ENCODE data around the gene TMEM101.
"Not testable (repeated sequence)": the region's sequence is repeated elsewhere in the genome, so short reads cannot be mapped to it uniquely, and the experiment has no call there.

The TMEM101 gene

GRCh38 chr17:43998552-43998951, 16.2 kb downstream of the TMEM101 start:
- peaks cover 6% of the 10 kb centered on the region for H3K4me1 Mint-ChIP-seq
- peaks cover 30% of the 10 kb centered on the region for H3K27me3 Mint-ChIP-seq
- ATAC-seq, result no peak
- no peak overlapping the region for H3K4me3 Mint-ChIP-seq
- H3K27ac Mint-ChIP-seq, result no peak overlapping the region
- no peaks in the 10 kb centered on the region for H3K9me3 Mint-ChIP-seq
- no peaks in the 10 kb centered on the region for H3K36me3 Mint-ChIP-seq

GRCh38 chr17:43997180-43997579, 17.6 kb downstream of the TMEM101 start:
- H3K27ac Mint-ChIP-seq, H3K36me3 Mint-ChIP-seq, ATAC-seq, H3K9me3 Mint-ChIP-seq, H3K4me1 Mint-ChIP-seq, H3K4me3 Mint-ChIP-seq: not testable (repeated sequence)
- H3K27me3 Mint-ChIP-seq, result peaks cover 30% of the 10 kb centered on the region

- Mint-ChIP-seq H3K4me1 (peaks cover 6% of the 10 kb centered on the region), H3K9me3 (no peaks in the 10 kb centered on the region), H3K36me3 (no peaks in the 10 kb centered on the region), H3K4me3 (peak overlapping the region; percentile 48), H3K27ac (no peak overlapping the region), H3K27me3 (peaks cover 31% of the 10 kb centered on the region)
- ATAC-seq, result no peak
Observed at GRCh38 chr17:43995150-43995471, 19.7 kb downstream of the TMEM101 start.

GRCh38 chr17:43994272-43995149, 20.3 kb downstream of the TMEM101 start:
- H3K36me3 Mint-ChIP-seq, result no peaks in the 10 kb centered on the region
- peak overlapping the region; percentile 48 for H3K4me3 Mint-ChIP-seq
- peaks cover 6% of the 10 kb centered on the region for H3K4me1 Mint-ChIP-seq
- no peak overlapping the region for H3K27ac Mint-ChIP-seq
- no peaks in the 10 kb centered on the region for H3K9me3 Mint-ChIP-seq
- peaks cover 26% of the 10 kb centered on the region for H3K27me3 Mint-ChIP-seq
- peak; percentile 83 for ATAC-seq

GRCh38 chr17:43992641-43993040, 22.1 kb downstream of the TMEM101 start:
- Mint-ChIP-seq H3K4me3 (no peak overlapping the region), H3K27ac (no peak overlapping the region), H3K9me3 (no peaks in the 10 kb centered on the region), H3K36me3 (no peaks in the 10 kb centered on the region), H3K4me1 (peaks cover 6% of the 10 kb centered on the region), H3K27me3 (peaks cover 26% of the 10 kb centered on the region)
- no peak for ATAC-seq

GRCh38 chr17:43988301-43988700, 26.5 kb downstream of the TMEM101 start:
- Mint-ChIP-seq H3K4me1 (no peaks in the 10 kb centered on the region), H3K4me3 (no peak overlapping the region), H3K27ac (no peak overlapping the region), H3K36me3 (no peaks in the 10 kb centered on the region), H3K27me3 (peaks cover 64% of the 10 kb centered on the region), H3K9me3 (no peaks in the 10 kb centered on the region)
- no peak for ATAC-seq

GRCh38 chr17:43987131-43988021, 27.4 kb downstream of the TMEM101 start:
- peaks cover 74% of the 10 kb centered on the region for H3K27me3 Mint-ChIP-seq
- no peak for ATAC-seq
- H3K4me3 Mint-ChIP-seq, result no peak overlapping the region
- no peaks in the 10 kb centered on the region for H3K9me3 Mint-ChIP-seq
- H3K27ac Mint-ChIP-seq, result no peak overlapping the region
- no peaks in the 10 kb centered on the region for H3K4me1 Mint-ChIP-seq
- H3K36me3 Mint-ChIP-seq, result no peaks in the 10 kb centered on the region

- Mint-ChIP-seq H3K9me3 (no peaks in the 10 kb centered on the region), H3K4me1 (no peaks in the 10 kb centered on the region), H3K27ac (no peak overlapping the region), H3K36me3 (no peaks in the 10 kb centered on the region), H3K27me3 (peaks cover 77% of the 10 kb centered on the region), H3K4me3 (no peak overlapping the region)
- no peak for ATAC-seq
Observed at GRCh38 chr17:43986225-43986981, 28.4 kb downstream of the TMEM101 start.

- Mint-ChIP-seq H3K36me3 (no peaks in the 10 kb centered on the region), H3K4me3 (no peak overlapping the region), H3K27ac (no peak overlapping the region), H3K4me1 (no peaks in the 10 kb centered on the region), H3K27me3 (peaks cover 74% of the 10 kb centered on the region), H3K9me3 (no peaks in the 10 kb centered on the region)
- no peak for ATAC-seq
Observed at GRCh38 chr17:43984521-43984920, 30.2 kb downstream of the TMEM101 start.

GRCh38 chr17:43983515-43984411, 31.0 kb downstream of the TMEM101 start:
- H3K27me3 Mint-ChIP-seq, result peaks cover 76% of the 10 kb centered on the region
- H3K4me3 Mint-ChIP-seq, result peak overlapping the region; percentile 47
- ATAC-seq, result peak; percentile 20
- no peak overlapping the region for H3K27ac Mint-ChIP-seq
- no peaks in the 10 kb centered on the region for H3K36me3 Mint-ChIP-seq
- H3K4me1 Mint-ChIP-seq, result no peaks in the 10 kb centered on the region
- H3K9me3 Mint-ChIP-seq, result no peaks in the 10 kb centered on the region

- Mint-ChIP-seq H3K27ac (no peak overlapping the region), H3K4me3 (no peak overlapping the region), H3K27me3 (peaks cover 76% of the 10 kb centered on the region), H3K9me3 (no peaks in the 10 kb centered on the region), H3K4me1 (no peaks in the 10 kb centered on the region), H3K36me3 (no peaks in the 10 kb centered on the region)
- no peak for ATAC-seq
Observed at GRCh38 chr17:43983196-43983514, 31.6 kb downstream of the TMEM101 start.

- ATAC-seq, result no peak
- Mint-ChIP-seq H3K9me3 (no peaks in the 10 kb centered on the region), H3K4me1 (no peaks in the 10 kb centered on the region), H3K27ac (no peak overlapping the region), H3K4me3 (no peak overlapping the region), H3K27me3 (peaks cover 74% of the 10 kb centered on the region), H3K36me3 (no peaks in the 10 kb centered on the region)
Observed at GRCh38 chr17:43982171-43982570, 32.6 kb downstream of the TMEM101 start.

GRCh38 chr17:43979671-43980070, 35.1 kb downstream of the TMEM101 start:
- no peaks in the 10 kb centered on the region for H3K36me3 Mint-ChIP-seq
- no peak overlapping the region for H3K4me3 Mint-ChIP-seq
- H3K4me1 Mint-ChIP-seq, result no peaks in the 10 kb centered on the region
- no peaks in the 10 kb centered on the region for H3K9me3 Mint-ChIP-seq
- ATAC-seq, result no peak
- peaks cover 49% of the 10 kb centered on the region for H3K27me3 Mint-ChIP-seq
- H3K27ac Mint-ChIP-seq, result no peak overlapping the region

- Mint-ChIP-seq H3K27ac (no peak overlapping the region), H3K27me3 (peaks cover 49% of the 10 kb centered on the region), H3K36me3 (no peaks in the 10 kb centered on the region), H3K4me1 (no peaks in the 10 kb centered on the region), H3K4me3 (no peak overlapping the region), H3K9me3 (no peaks in the 10 kb centered on the region)
- ATAC-seq, result no peak
Observed at GRCh38 chr17:43979011-43979410, 35.8 kb downstream of the TMEM101 start.
